GM21786 (cell line): Measurements from ENCODE around the gene CFAP141.
"Not testable (repeated sequence)": the region's sequence is repeated elsewhere in the genome, so short reads cannot be mapped to it uniquely, and the experiment has no call there.

Source experiments
- ATAC-seq: cut with Tn5 transposase; IDR thresholded peaks from one replicate; pipeline ENCODE4 v1.9.1; 2021; ENCODE audit not compliant: unreplicated experiment

Gene CFAP141

DNA sequence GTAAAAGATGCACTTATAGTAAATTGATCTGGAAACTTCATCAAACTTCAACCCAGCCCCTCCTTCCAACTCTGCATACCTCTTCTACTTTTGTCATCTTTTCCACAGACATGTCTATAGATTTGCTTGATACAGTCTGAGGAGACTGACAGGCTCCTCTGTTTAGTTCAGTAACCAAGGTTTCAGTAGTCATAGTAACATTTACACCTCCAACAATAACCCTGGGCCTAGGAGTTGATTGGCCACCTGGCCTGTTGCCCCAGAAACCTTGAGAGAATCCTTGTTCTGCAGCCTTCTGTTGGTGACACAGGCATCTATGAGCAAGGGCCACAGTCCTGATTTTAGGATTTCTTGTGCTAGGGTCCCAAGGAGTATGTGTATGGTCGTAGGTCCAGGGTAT is at the start of gene CFAP141:
Gene CFAP141 (minus strand): TSS at position 138 of the 400 bp plus-strand sequence. CDS start 26 bp downstream, at position 112.
- no peak for ATAC-seq

DNA sequence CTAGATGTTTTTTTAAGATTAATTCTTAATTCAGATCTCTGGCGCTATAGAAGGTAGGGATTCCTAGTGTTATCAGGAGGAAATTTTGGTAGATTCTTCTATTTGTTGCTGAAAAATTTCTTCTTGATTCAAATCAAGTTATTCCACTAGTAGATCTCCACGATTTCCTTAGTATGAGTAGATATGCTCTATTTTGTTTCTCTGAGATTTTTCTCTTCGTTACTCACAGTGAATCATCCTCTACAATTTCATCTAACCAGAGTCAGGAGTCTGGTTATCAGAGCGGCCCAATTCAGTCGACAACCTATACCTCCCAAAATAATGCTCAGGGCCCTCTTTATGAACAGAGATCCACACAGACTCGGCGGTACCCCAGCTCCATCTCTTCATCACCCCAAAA is 47.5 kb upstream of the CFAP141 start:
- ATAC-seq = no peak

GRCh38 chr1:154241703-154242351 is 35.7 kb upstream of the CFAP141 start:
- ATAC-seq = no peak

DNA sequence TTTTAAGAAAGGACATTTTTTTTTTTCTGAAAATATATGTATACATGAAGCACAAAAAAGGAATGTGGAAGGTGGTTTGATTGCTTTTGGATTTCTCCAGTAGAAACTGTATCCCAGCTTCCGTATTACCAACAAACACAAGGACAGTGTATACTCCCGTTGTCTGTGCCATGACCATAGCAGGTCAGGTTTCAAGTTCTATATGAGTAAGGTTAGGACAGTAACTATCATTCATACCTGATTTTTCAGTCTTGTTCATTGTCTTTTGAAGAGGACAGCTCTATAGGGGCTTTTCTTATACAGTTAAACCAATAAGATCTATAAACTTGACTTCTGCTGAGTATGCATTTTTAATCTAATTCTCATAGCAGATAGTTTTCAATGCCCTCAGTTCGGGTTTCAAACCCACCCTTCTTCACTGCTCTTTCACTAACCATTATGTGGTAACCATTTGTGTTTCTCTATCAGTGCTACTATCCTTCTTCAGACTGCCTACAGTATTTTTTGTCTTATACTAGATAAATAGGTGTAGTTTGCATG is 34.2 kb upstream of the CFAP141 start:
- no peak for ATAC-seq

GRCh38 chr1:154239491-154239890 is 33.4 kb upstream of the CFAP141 start:
- ATAC-seq = no peak

DNA sequence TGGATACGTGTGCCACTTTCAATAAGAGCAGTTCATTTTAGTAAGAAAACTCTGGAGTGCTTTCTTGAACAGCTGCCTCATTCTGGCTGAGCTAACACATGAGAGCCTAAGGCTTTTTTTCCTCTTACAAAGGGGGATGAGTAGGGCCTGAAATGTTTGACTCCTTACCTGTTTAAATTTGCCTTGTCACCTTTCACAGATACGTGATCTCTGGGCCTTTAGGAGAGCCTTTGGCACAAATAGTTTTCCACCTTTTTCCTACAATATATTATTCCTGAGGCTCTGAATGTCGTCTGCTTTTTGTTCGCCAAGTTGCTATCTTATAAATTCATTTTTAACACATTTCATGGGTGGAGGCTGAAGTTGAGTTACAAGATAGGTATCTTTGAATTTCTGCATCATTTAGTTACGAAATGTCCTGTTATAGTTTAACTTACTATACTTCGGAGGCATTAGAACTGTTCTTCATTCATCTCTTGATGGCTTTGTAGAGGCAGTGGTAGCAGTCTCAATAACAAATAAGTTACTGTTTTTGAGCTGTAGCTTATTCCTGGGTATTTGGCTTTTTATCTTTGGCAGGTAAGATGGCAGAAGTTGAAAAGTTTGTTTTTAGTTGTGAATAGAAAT is 31.9 kb upstream of the CFAP141 start:
- no peak for ATAC-seq

DNA sequence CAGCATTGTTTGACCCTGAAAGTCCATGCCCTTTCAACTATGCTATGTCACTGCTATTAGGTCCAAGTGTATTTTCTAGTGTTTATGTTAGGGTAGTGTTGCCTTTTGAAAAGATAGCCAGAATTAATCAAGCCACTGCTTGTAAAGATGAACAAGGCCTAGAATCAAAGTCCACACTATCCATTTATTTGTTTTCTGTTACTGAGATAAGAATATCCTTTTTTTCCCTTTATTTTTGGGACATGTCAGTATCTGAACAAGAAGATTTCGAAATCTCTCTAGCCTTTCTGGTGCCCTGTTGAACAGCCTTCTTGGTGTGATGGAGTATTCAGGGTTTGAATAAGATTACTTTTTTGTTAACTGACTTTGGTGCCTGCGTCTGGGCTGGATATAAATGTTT is 31.3 kb upstream of the CFAP141 start:
- no peak for ATAC-seq

GRCh38 chr1:154236855-154237254 is 30.7 kb upstream of the CFAP141 start:
- no peak for ATAC-seq

GRCh38 chr1:154233127-154233526 is 27.0 kb upstream of the CFAP141 start:
- ATAC-seq = not testable (repeated sequence)

- not testable (repeated sequence) for ATAC-seq
Measured at GRCh38 chr1:154231112-154231511, 25.0 kb upstream of the CFAP141 start.

DNA sequence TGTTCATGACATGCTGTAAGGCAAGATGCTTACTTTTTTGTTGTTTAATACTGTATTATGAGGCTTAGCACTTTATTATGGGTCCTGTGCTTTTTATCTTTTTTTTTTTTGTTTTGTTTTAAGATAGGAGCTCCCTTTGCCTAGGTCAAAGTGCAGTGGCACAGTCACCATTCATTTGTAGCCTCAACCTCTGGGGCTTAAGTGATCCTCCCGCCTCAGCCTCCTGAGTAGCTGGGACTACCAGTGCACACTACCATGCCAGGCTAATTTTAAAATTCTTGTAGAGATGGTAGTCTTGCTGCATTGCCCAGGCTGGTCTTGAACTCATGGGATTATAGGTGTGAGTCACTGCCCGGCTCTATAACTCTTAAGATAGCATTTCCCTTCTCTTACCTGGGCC is 19.2 kb upstream of the CFAP141 start:
- no peak for ATAC-seq

GRCh38 chr1:154223621-154224020 is 17.5 kb upstream of the CFAP141 start:
- no peak for ATAC-seq

GRCh38 chr1:154222918-154223317 is 16.8 kb upstream of the CFAP141 start:
- no peak for ATAC-seq

DNA sequence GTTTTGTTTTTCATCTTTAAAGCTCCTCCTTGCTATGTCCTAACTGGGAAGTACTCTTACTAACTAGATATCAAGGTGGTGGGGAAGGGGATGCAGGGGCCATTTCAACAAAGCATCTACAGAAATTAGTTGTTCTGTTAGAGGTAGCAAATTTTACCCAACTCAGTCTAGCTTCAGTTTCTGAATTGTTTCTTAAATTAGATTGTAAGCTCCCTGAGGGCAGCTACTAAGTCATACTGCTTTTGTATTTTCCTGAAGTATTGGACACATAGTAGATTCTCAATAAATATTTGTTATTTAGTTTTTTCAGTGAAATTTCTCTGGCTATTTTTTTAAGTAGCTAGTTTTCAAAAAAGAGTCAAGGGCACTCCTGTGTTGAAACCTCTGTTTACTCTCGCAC is 16.4 kb upstream of the CFAP141 start:
- ATAC-seq = no peak

GRCh38 chr1:154221278-154222001 is 15.3 kb upstream of the CFAP141 start:
- peak; percentile 8 for ATAC-seq

DNA sequence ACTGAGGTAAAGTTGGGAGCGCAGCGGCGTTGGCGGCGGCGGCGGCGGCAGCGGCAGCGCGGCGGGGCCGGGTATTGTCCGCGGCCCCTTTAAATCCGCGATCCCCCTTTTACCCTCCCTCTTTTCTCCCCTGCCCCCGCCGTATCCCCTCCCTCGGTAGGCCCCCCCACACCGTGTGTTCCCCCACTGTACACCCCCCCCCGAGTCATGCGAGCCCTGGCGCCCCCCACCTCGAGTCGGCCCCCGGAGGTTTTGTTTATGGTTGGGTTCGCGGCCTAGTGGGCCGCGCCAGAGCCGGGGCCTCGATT is 14.8 kb upstream of the CFAP141 start:
- ATAC-seq = no peak

- peak; percentile 93 for ATAC-seq
Measured at GRCh38 chr1:154220071-154220969, 14.2 kb upstream of the CFAP141 start, which contains the start of gene UBAP2L. Gene UBAP2L (plus strand): TSS chr1:154220955. CDS start chr1:154225124, 4,169 bp downstream.

DNA sequence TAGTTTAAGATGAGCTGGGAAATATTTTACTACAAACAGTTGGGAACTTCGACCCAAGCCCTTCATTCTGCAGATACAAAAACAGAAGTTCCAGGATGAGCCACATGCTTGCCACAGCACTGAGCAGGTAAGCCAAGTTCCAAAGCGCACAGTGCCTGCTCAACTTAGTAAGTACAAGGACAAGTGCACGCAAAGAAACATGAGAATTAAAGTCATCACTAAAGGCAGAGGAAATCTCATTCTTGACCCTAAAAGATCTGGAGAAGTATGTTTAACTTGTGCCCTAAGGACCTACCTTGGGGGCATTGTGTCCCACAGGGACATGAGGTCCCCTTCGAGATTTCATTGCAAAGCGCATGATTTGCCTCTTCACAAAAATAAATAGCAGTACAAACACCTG is 13.4 kb upstream of the CFAP141 start:
- no peak for ATAC-seq

DNA sequence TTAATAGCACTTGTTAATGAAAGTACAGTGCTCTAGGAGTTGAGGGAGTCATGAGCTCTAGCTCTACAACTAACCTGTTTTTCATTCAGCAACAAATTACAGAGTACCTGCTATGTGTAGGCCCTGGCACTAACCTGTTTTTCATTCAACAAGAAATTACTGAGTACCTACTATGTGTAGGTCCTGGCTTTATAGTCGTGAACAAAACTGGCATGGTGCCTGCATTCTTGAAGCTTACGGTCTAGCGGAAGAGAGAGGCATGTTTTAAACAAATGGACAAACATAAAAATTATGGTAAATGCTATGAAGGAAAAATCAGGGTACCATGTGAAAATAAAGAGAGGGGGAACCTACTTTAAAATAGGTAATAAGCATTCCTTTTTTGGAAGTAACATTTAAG is 12.4 kb upstream of the CFAP141 start:
- ATAC-seq = no peak

- no peak for ATAC-seq
Measured at GRCh38 chr1:154213274-154213673, 7.1 kb upstream of the CFAP141 start.

DNA sequence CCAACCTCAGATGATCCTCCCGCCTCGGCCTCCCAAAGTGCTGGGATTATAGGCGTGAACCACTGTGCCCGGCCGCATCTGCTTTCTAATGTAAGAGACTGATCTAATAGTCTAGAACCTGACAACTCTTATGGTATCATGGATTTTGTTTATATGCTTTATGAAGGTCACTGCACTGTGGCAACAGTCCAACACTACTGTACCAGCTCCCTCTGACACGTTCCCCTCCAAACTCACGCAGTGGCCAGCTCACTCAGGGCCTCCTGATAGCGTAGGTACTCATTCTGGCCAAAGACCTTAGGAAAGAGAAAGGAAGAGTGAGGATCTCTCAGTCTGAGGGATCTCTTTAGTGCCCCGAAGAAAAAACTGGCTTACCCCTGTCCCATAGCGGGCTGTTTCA is 6.0 kb upstream of the CFAP141 start:
- ATAC-seq = no peak
